IMR-90 (cell line): ENCODE data around the gene SCFD2. TPM values are rescaled to one million over a fixed set of nuclear protein-coding genes. Genes with fewer than 3 reads are reported as not detected.

Experiments
- ATAC-seq: fragments of 200-7000 bp; cut with Tn5 transposase; 2 replicates; pipeline ENCODE4 v1.9.1; 2020; ENCODE audit warnings: low read depth, mild to moderate bottlenecking, moderate library complexity
- BruUV-seq: library from RNA; stranded (reverse); fragments of 400-500 nt; replicated peaks from 2 replicates; lab custom pipeline; 2021; lab: Mats Ljungman, UMichigan
- CTCF ChIA-PET: fragments of 300-600 bp; formaldehyde crosslinking; extraction: SDS; loops from one replicate; lab custom pipeline; 2021; ENCODE audit warnings: antibody characterized with exemption; lab: Yijun Ruan, JAX
- POLR2A ChIA-PET: fragments of 300-600 bp; sonication (Branson Sonifier 250); formaldehyde crosslinking; loops from one replicate; lab custom pipeline; 2022; ENCODE audit warnings: antibody characterized with exemption; ENCODE audit not compliant: unreplicated experiment; lab: Charles Lee
- DNase-seq: peaks from one replicate; pipeline ENCODE4 v3.0.0; 2013
- H2AFZ ChIP-seq: replicated peaks from 2 replicates; pipeline ENCODE3; 2013; ENCODE audit warnings: low read length, mild to moderate bottlenecking; ENCODE audit not compliant: poor library complexity
- H2AK5ac ChIP-seq: 2 replicates; pipeline ENCODE4 v1.6.1; 2013; ENCODE audit warnings: low read depth, low read length, inconsistent platforms
- H2AK9ac ChIP-seq: replicated peaks from 2 replicates; pipeline ENCODE3; 2013; ENCODE audit warnings: mild to moderate bottlenecking, low read depth, low read length, moderate library complexity; ENCODE audit not compliant: poor library complexity
- H2BK120ac ChIP-seq: 2 replicates; pipeline ENCODE4 v1.6.1; 2013; ENCODE audit warnings: low read depth, low read length, inconsistent platforms
- H2BK15ac ChIP-seq: 3 replicates; pipeline ENCODE4 v1.6.1; 2013; ENCODE audit warnings: low read depth, low read length, inconsistent platforms
- H2BK20ac ChIP-seq: 2 replicates; pipeline ENCODE4 v1.6.1; 2013; ENCODE audit warnings: low read depth, mild to moderate bottlenecking, inconsistent platforms, low read length, moderate library complexity
- H2BK5ac ChIP-seq: 2 replicates; pipeline ENCODE4 v1.6.1; 2013; ENCODE audit warnings: mild to moderate bottlenecking, low read depth, low read length, inconsistent platforms; ENCODE audit not compliant: poor library complexity, severe bottlenecking
- H3K14ac ChIP-seq: replicated peaks from 2 replicates; pipeline ENCODE4 v1.6.1; 2013; ENCODE audit warnings: low read depth, low read length, inconsistent platforms
- H3K18ac ChIP-seq: 2 replicates; pipeline ENCODE4 v1.6.1; 2013; ENCODE audit warnings: low read depth, low read length, control low read depth
- H3K23ac ChIP-seq: 2 replicates; pipeline ENCODE4 v1.6.1; 2013; ENCODE audit warnings: low read depth, low read length, inconsistent platforms
- H3K27ac ChIP-seq: 2 replicates; pipeline ENCODE4 v1.5.1; 2013; ENCODE audit warnings: mild to moderate bottlenecking, control low read depth, low read length; ENCODE audit not compliant: insufficient read depth
- H3K27me3 ChIP-seq: 2 replicates; pipeline ENCODE4 v1.6.1; 2013; ENCODE audit warnings: low read length; ENCODE audit not compliant: control insufficient read depth, insufficient read depth
- H3K36me3 ChIP-seq: 2 replicates; pipeline ENCODE4 v1.6.1; 2013; ENCODE audit warnings: low read length, mixed read lengths; ENCODE audit not compliant: control insufficient read depth, insufficient read depth
- H3K4ac ChIP-seq: 2 replicates; pipeline ENCODE4 v1.6.1; 2013; ENCODE audit warnings: low read depth, low read length, inconsistent platforms
- H3K4me1 ChIP-seq: 2 replicates; pipeline ENCODE4 v1.6.1; 2013; ENCODE audit warnings: low read length, mixed read lengths; ENCODE audit not compliant: control insufficient read depth, insufficient read depth
- H3K4me2 ChIP-seq: 2 replicates; pipeline ENCODE4 v1.6.1; 2013; ENCODE audit warnings: low read depth, mild to moderate bottlenecking, control low read depth, low read length, moderate library complexity
- H3K4me3 ChIP-seq: 2 replicates; pipeline ENCODE4 v1.5.1; 2013; ENCODE audit warnings: low read depth, mild to moderate bottlenecking, control low read depth, low read length, moderate library complexity; ENCODE audit not compliant: insufficient read depth
- H3K56ac ChIP-seq: 2 replicates; pipeline ENCODE4 v1.6.1; 2013; ENCODE audit warnings: low read length, inconsistent platforms; ENCODE audit not compliant: insufficient read depth; ENCODE audit errors: extremely low read depth
- H3K79me1 ChIP-seq, 2 experiments: 2 replicates each; pipeline ENCODE4 v1.6.1; 2013; ENCODE audit warnings: low read length in 2 of 2, inconsistent platforms in 1 of 2, low read depth in 1 of 2
- H3K9ac ChIP-seq: 2 replicates; pipeline ENCODE4 v1.6.1; 2013; ENCODE audit warnings: low read depth, low read length, control low read depth
- H3K9me1 ChIP-seq: 2 replicates; pipeline ENCODE4 v1.6.1; 2013; ENCODE audit warnings: low read length, inconsistent platforms; ENCODE audit not compliant: insufficient read depth
- H3K9me3 ChIP-seq: 2 replicates; pipeline ENCODE4 v1.6.1; 2013; ENCODE audit warnings: low read length; ENCODE audit not compliant: control insufficient read depth, insufficient read depth
- H4K20me1 ChIP-seq: 2 replicates; pipeline ENCODE4 v1.6.1; 2013; ENCODE audit warnings: low read length, inconsistent platforms; ENCODE audit not compliant: insufficient read depth
- H4K5ac ChIP-seq: 2 replicates; pipeline ENCODE4 v1.6.1; 2013; ENCODE audit warnings: mild to moderate bottlenecking, low read depth, low read length, control low read depth
- H4K8ac ChIP-seq, 2 experiments: 2 replicates each; pipeline ENCODE4 v1.6.1; 2013; ENCODE audit warnings: low read depth in 2 of 2, low read length in 2 of 2, control low read depth in 1 of 2, inconsistent platforms in 1 of 2
- H4K91ac ChIP-seq: 2 replicates; pipeline ENCODE4 v1.6.1; 2013; ENCODE audit warnings: low read depth, low read length, inconsistent platforms; ENCODE audit not compliant: insufficient read depth
- MAFK ChIP-seq: IDR thresholded peaks from 2 replicates; pipeline ENCODE4 v1.6.1; 2012; ENCODE audit warnings: low read depth, low read length, improper control_type of control experiment
- POLR2A ChIP-seq: IDR thresholded peaks from 2 replicates; pipeline ENCODE4 v1.6.1; 2012; ENCODE audit warnings: mild to moderate bottlenecking, low read depth, low read length
- WGBS, 2 experiments: methylation state at CpG; one replicate each; pipeline versions ENCODE4 v1.1.5 to v1.1.7; 2013; ENCODE audit warnings: missing lambda C conversion rate in 2 of 2; ENCODE audit not compliant: insufficient read length in 1 of 2; ENCODE audit errors: extremely low coverage in 2 of 2; 5-methylcytosine and 5-hydroxymethylcytosine counted together
- dilution Hi-C: fragments of 300-500 bp; cut with HindIII; formaldehyde crosslinking; loops from one replicate; pipeline ENCODE4 v1.14.3; 2018; ENCODE audit warnings: low sequenced_read_pairs; ENCODE audit not compliant: unreplicated experiment
- in situ Hi-C: fragments of 300-500 bp; cut with MboI; formaldehyde crosslinking; loops from 3 replicates; pipeline ENCODE4 v1.14.3; 2019; ENCODE audit warnings: low sequenced_read_pairs, inconsistent platforms, mixed read lengths
- intact Hi-C: fragments of 100-400 bp; cut with micrococcal nuclease; formaldehyde crosslinking; loops from 2 replicates; pipeline ENCODE4 v1.10.0; 2022
- polyA plus RNA-seq, 3 experiments: library from polyadenylated mRNA; depleted of rRNA; stranded (reverse); fragments of >200 nt; gene quantifications; 2 replicates each; pipeline ENCODE4 v1.2.3, GENCODE V29; 2012; ENCODE audit warnings: low replicate concordance in 1 of 3
- total RNA-seq: library from RNA; depleted of rRNA; stranded (reverse); fragments of >200 nt; gene quantifications from 2 replicates; pipeline ENCODE4 v1.2.3, GENCODE V29; 2012

Gene SCFD2
- total and polyA plus RNA-seq, 2 of the 4 experiments (the other 2 are of a cell fraction): 18.9 to 62.4 TPM

- Histone ChIP-seq H3K4me1 (peaks cover 14% of the 10 kb centered on the region), H3K27ac (peak overlapping the region; percentile 63; the same call in 1 of the 2 replicates), H3K23ac (0 out of 2 replicates have a peak overlapping the region, but pooled peaks have one; percentile 37), H2AK9ac (no peak overlapping the region), H3K4me3 (no peak overlapping the region), H3K9me3 (no peaks in the 10 kb centered on the region), H3K36me3 (no peaks in the 10 kb centered on the region; the same call in 1 of the 2 replicates), H3K9me1 (peaks cover 2% of the 10 kb centered on the region), H3K18ac (peak overlapping the region; percentile 8), H3K4me2 (peak overlapping the region; percentile 0; the same call in 1 of the 2 replicates), H3K14ac (0 out of 2 replicates have a peak overlapping the region, but pooled peaks have one; percentile 30), H4K8ac (0 out of 4 replicates have a peak overlapping the region, but pooled peaks of 1 of the 2 experiments have one; percentile 15), H3K27me3 (no peaks in the 10 kb centered on the region), H3K9ac (peak overlapping the region; percentile 50; the same call in 1 of the 2 replicates), H4K91ac (peak overlapping the region; percentile 53; the same call in 1 of the 2 replicates), H4K20me1 (no peaks in the 10 kb centered on the region), H2BK15ac (no peak overlapping the region), H3K4ac (peak overlapping the region; percentile 61), H2BK5ac (peak overlapping the region; percentile 28), H2BK120ac (peak overlapping the region; percentile 30), H2AK5ac (peak overlapping the region; percentile 35; the same call in 1 of the 2 replicates), H2AFZ (peak overlapping the region; percentile 24), H4K5ac (peak overlapping the region; percentile 9; the same call in 1 of the 2 replicates), H2BK20ac (peak overlapping the region; percentile 53; the same call in 1 of the 2 replicates), H3K56ac (0 out of 2 replicates have a peak overlapping the region, but pooled peaks have one; percentile 26), H3K79me1 (no peaks in the 10 kb centered on the region)
- ATAC-seq (peak; percentile 73), DNase-seq (peak; percentile 89)
- dilution Hi-C loops (no loop called here), intact Hi-C loops (loop anchor here (5.0 kb wide), 2 partner anchors 43 to 192 kb away; no protein-coding TSS in a partner anchor), in situ Hi-C loops (no loop called here)
- ChIA-PET CTCF (interaction anchor here (0.6 kb wide), 1 partner anchor 11 kb away, joined by 3 read pairs; no protein-coding TSS in a partner anchor), POLR2A (no interaction called here)
- BruUV-seq: no TSS peak
- WGBS, 2 experiments: 60% methylated on average over 1 of the region's 3 CpGs; no CpG with 5 or more reads in 1 of the 2 experiments
- TF ChIP-seq POLR2A: no peak
- no peak for TF ChIP-seq MAFK
These were observed 451.7 kb downstream of the SCFD2 start for GRCh38 chr4:52914051-52914605.
